Lower leg skin (tissue), 3 donors: ENCODE data around the gene AP1B1.

Experiments used
- CTCF ChIP-seq, 3 donors: fragments of 450-650 bp; IDR thresholded peaks; one replicate each; pipeline ENCODE4 v1.5.1; 2016; ENCODE audit warnings: antibody characterized with exemption in 3 of 3, mild to moderate bottlenecking in 3 of 3, moderate library complexity in 2 of 3
- POLR2A ChIP-seq, 2 donors: fragments of 450-650 bp; IDR thresholded peaks; one replicate each; pipeline ENCODE4 v1.6.1; 2016 to 2017; ENCODE audit warnings: antibody characterized with exemption in 2 of 2, mild to moderate bottlenecking in 1 of 2, moderate library complexity in 1 of 2

GRCh38 chr22:29306835-29307595, 81.4 kb downstream of the AP1B1 start:
- TF ChIP-seq CTCF (IDR thresholded peaks at IDR 0.05) (no peak), POLR2A (IDR thresholded peaks at IDR 0.05) (no peak)
